OCI-LY1 (cell line): ENCODE data around the gene TRIO.

ENCODE experiments used
- H2AFZ ChIP-seq: fragments of 200-600 bp; sonication (generic), shearing (Covaris generic); 2 replicates; pipeline ENCODE4 v1.6.0; 2014; ENCODE audit warnings: antibody characterized with exemption, mild to moderate bottlenecking, low read length
- H3F3A ChIP-seq: fragments of 200-600 bp; sonication (generic), shearing (Covaris generic); 2 replicates; pipeline ENCODE4 v1.6.0; 2014; ENCODE audit warnings: mild to moderate bottlenecking, antibody characterized with exemption, low read length, moderate library complexity; ENCODE audit not compliant: insufficient read depth
- H3K27ac ChIP-seq: fragments of 200-600 bp; sonication (generic); 2 replicates; pipeline ENCODE4 v1.5.1; 2014; ENCODE audit warnings: low read length, mixed run types, mild to moderate bottlenecking, low read depth; ENCODE audit not compliant: poor library complexity, severe bottlenecking
- H3K27me3 ChIP-seq: fragments of 200-600 bp; sonication (generic); 2 replicates; pipeline ENCODE4 v1.6.0; 2014; ENCODE audit warnings: antibody characterized with exemption, mild to moderate bottlenecking, low read length, moderate library complexity; ENCODE audit not compliant: insufficient read depth
- H3K36me3 ChIP-seq: fragments of 200-600 bp; sonication (generic); 2 replicates; pipeline ENCODE4 v1.6.1; 2014; ENCODE audit warnings: mild to moderate bottlenecking, antibody characterized with exemption, low read length, moderate library complexity, mixed read lengths; ENCODE audit not compliant: insufficient read depth
- H3K4me1 ChIP-seq: fragments of 200-600 bp; sonication (generic); 2 replicates; pipeline ENCODE4 v1.5.1; 2014; ENCODE audit warnings: mild to moderate bottlenecking, low read length, moderate library complexity; ENCODE audit not compliant: insufficient read depth, severe bottlenecking
- H3K4me2 ChIP-seq: fragments of 200-600 bp; sonication (generic), shearing (Covaris generic); 2 replicates; pipeline ENCODE4 v1.6.1; 2014; ENCODE audit warnings: low read length
- H3K4me3 ChIP-seq: fragments of 200-600 bp; sonication (generic); 2 replicates; pipeline ENCODE4 v1.5.1; 2014; ENCODE audit warnings: low read length, low read depth, mild to moderate bottlenecking, mixed read lengths; ENCODE audit not compliant: poor library complexity, severe bottlenecking
- H3K79me2 ChIP-seq: fragments of 200-600 bp; shearing (Covaris generic); 2 replicates; pipeline ENCODE4 v1.6.1; 2016; ENCODE audit warnings: mixed run types, low read length, mixed read lengths; ENCODE audit not compliant: insufficient read depth
- H3K9ac ChIP-seq: fragments of 200-600 bp; sonication (generic), shearing (Covaris generic); 2 replicates; pipeline ENCODE4 v1.6.1; 2014; ENCODE audit warnings: mild to moderate bottlenecking, low read length, mixed read lengths
- H3K9me2 ChIP-seq: fragments of 200-600 bp; sonication (generic), shearing (Covaris generic); 2 replicates; pipeline ENCODE4 v1.6.1; 2014; ENCODE audit warnings: low read depth, mild to moderate bottlenecking, low read length, mixed read lengths
- H3K9me3 ChIP-seq: fragments of 200-600 bp; shearing (Covaris generic); 2 replicates; pipeline ENCODE4 v1.6.1; 2014; ENCODE audit warnings: low read length, mixed read lengths
- H4K20me1 ChIP-seq: fragments of 200-600 bp; sonication (generic), shearing (Covaris generic); 2 replicates; pipeline ENCODE4 v1.6.0; 2016; ENCODE audit warnings: mild to moderate bottlenecking, low read length; ENCODE audit not compliant: insufficient read depth
- EZH2 ChIP-seq: fragments of 200-600 bp; sonication (generic), shearing (Covaris generic); IDR thresholded peaks from 2 replicates; pipeline ENCODE4 v1.8.0; 2017; ENCODE audit warnings: borderline replicate concordance, mixed run types, mild to moderate bottlenecking, antibody characterized with exemption, low read length, moderate library complexity, mixed read lengths
- TF ChIP-seq, protein P1 (sequence below): fragments of 200-600 bp; sonication (generic), shearing (Covaris generic); IDR thresholded peaks from 2 replicates; pipeline ENCODE4 v1.5.1; 2017; ENCODE audit warnings: mild to moderate bottlenecking, antibody characterized with exemption, low read length, moderate library complexity, mixed read lengths

The TRIO gene

DNA sequence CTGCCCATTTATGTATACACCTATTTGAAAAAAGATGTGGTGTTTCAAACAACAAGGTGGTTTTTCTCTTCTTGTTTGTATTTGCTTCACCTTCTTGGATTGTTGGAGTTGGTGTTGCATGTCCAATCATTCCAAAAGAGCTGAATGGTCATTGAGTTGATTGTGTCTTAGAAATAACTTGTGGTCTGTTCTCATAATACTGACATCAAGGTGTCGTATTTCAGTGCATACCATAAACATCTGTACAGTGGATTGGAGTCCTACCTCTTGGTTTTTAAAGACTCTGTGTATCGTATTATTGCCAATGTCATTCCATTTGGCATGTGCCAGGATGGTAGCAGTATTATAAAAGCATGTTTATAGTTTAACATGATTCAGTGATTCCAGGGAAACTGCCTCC lies 73.2 kb downstream of the TRIO start:
- Histone ChIP-seq H3K27me3 (no peaks in the 10 kb centered on the region), H3K9me3 (no peaks in the 10 kb centered on the region), H3K9me2 (no peaks in the 10 kb centered on the region), H3K27ac (no peak overlapping the region), H3K9ac (no peak overlapping the region), H3K79me2 (no peaks in the 10 kb centered on the region), H3K4me1 (no peaks in the 10 kb centered on the region), H3K4me3 (no peak overlapping the region), H2AFZ (no peak overlapping the region), H3K36me3 (no peaks in the 10 kb centered on the region), H3K4me2 (no peak overlapping the region), H3F3A (no peaks in the 10 kb centered on the region), H4K20me1 (no peaks in the 10 kb centered on the region)
- no peak for TF ChIP-seq EZH2
- TF ChIP-seq, protein P1, sequence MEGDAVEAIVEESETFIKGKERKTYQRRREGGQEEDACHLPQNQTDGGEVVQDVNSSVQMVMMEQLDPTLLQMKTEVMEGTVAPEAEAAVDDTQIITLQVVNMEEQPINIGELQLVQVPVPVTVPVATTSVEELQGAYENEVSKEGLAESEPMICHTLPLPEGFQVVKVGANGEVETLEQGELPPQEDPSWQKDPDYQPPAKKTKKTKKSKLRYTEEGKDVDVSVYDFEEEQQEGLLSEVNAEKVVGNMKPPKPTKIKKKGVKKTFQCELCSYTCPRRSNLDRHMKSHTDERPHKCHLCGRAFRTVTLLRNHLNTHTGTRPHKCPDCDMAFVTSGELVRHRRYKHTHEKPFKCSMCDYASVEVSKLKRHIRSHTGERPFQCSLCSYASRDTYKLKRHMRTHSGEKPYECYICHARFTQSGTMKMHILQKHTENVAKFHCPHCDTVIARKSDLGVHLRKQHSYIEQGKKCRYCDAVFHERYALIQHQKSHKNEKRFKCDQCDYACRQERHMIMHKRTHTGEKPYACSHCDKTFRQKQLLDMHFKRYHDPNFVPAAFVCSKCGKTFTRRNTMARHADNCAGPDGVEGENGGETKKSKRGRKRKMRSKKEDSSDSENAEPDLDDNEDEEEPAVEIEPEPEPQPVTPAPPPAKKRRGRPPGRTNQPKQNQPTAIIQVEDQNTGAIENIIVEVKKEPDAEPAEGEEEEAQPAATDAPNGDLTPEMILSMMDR, result no peak

DNA sequence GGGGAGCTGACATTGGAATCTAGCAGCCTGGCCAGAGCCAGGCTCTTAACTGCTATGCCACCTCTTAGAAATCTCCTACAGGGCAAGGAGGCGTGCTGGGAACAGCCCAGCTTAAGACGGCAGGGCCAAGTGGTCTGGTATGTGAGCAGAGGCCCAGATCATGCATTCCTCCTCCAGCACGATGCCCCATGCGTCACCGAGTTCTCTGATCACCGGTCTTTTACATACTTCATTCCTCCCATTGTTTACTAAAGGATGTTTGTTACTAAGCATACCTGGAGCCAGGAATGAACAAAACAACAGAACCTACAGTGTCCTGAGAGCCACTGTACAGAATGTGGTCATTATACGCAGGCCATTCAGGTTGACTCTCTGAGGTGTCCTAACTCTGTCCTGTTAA lies 73.8 kb downstream of the TRIO start:
- Histone ChIP-seq H3K27ac (no peak overlapping the region), H3K4me3 (no peak overlapping the region), H3F3A (no peaks in the 10 kb centered on the region), H3K9me2 (no peaks in the 10 kb centered on the region), H3K9ac (no peak overlapping the region), H3K4me1 (no peaks in the 10 kb centered on the region), H2AFZ (no peak overlapping the region), H4K20me1 (no peaks in the 10 kb centered on the region), H3K4me2 (no peak overlapping the region), H3K36me3 (no peaks in the 10 kb centered on the region), H3K9me3 (no peaks in the 10 kb centered on the region), H3K27me3 (no peaks in the 10 kb centered on the region), H3K79me2 (no peaks in the 10 kb centered on the region)
- TF ChIP-seq, protein P1, result no peak
- TF ChIP-seq EZH2, result no peak

DNA sequence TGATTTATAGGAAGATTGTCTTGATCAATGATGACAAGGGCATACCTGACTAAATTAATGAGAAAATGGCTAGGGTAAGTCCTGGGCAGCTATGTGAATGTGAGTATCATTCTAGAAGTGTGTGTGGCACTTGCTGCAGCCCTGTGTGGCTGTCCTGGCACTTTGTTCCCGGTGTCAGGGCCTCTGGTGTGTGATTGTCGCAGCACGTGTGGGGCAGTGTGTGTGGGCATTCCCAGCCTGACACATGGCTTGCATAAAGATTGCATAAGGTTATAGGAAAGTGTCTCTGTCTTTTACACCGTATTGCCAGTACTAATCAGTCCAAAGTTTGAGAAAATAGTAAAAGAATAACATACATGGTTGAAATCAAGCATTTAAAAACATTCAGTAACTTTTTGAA lies 74.4 kb downstream of the TRIO start:
- Histone ChIP-seq H3K9ac (no peak overlapping the region), H3K79me2 (no peaks in the 10 kb centered on the region), H4K20me1 (no peaks in the 10 kb centered on the region), H3K9me2 (no peaks in the 10 kb centered on the region), H3K9me3 (no peaks in the 10 kb centered on the region), H3K27me3 (no peaks in the 10 kb centered on the region), H3K4me3 (no peak overlapping the region), H2AFZ (no peak overlapping the region), H3K4me1 (no peaks in the 10 kb centered on the region), H3F3A (no peaks in the 10 kb centered on the region), H3K4me2 (no peak overlapping the region), H3K36me3 (no peaks in the 10 kb centered on the region), H3K27ac (no peak overlapping the region)
- TF ChIP-seq, protein P1, result no peak
- TF ChIP-seq EZH2, result no peak
